ENCODE measurements around the gene PTH2.

GRCh38 chr19:49414256-49414655, 9.0 kb downstream of the PTH2 start:
- no peak for TF ChIP-seq ZBED1 (IDR thresholded peaks at IDR 0.05; ENCODE audit: borderline replicate concordance)
- no peak for TF ChIP-seq CTCF (IDR thresholded peaks at IDR 0.05 in 2 of 3, conservative IDR thresholded peaks at IDR 0.05 in 1 of 3; ENCODE audit: control insufficient read depth in 2 of 3, extremely low read depth in 1 of 3, insufficient read depth in 1 of 3, low read depth in 3 of 3, low read length in 3 of 3)
- no peak for TF ChIP-seq IRF5 (IDR thresholded peaks at IDR 0.05; ENCODE audit: borderline replicate concordance)
- TF ChIP-seq ZNF24 (IDR thresholded peaks at IDR 0.05) = no peak
- no peak for TF ChIP-seq SIN3A (IDR thresholded peaks at IDR 0.05; ENCODE audit: low read depth, low read length)
- no peak for TF ChIP-seq SMAD1 (IDR thresholded peaks at IDR 0.05; ENCODE audit: low read depth, partially characterized antibody)
- no peak for TF ChIP-seq NR2C1 (IDR thresholded peaks at IDR 0.05)
- TF ChIP-seq NRF1 (conservative IDR thresholded peaks at IDR 0.05; ENCODE audit: low read depth, low read length) = no peak
- TF ChIP-seq PRDM15 (CRISPR knock-in tag; IDR thresholded peaks at IDR 0.05) = no peak
- TF ChIP-seq SREBF2 (IDR thresholded peaks at IDR 0.05; ENCODE audit: low read length) = no peak
- no peak for TF ChIP-seq BHLHE40 (IDR thresholded peaks at IDR 0.05; ENCODE audit: borderline replicate concordance in 1 of 2, low read depth in 2 of 2, low read length in 1 of 2)
- no peak for TF ChIP-seq NBN (IDR thresholded peaks at IDR 0.05)

Data from GM12878 (cell line).